OCI-LY1 (cell line): Measurements from ENCODE around the gene CIAO3.

Experiments
- EZH2 ChIP-seq: fragments of 200-600 bp; sonication (generic), shearing (Covaris generic); IDR thresholded peaks from 2 replicates; pipeline ENCODE4 v1.8.0; 2017; ENCODE audit warnings: borderline replicate concordance, mixed run types, mild to moderate bottlenecking, antibody characterized with exemption, low read length, moderate library complexity, mixed read lengths
- TF ChIP-seq, protein P1 (sequence below): fragments of 200-600 bp; sonication (generic), shearing (Covaris generic); IDR thresholded peaks from 2 replicates; pipeline ENCODE4 v1.5.1; 2017; ENCODE audit warnings: mild to moderate bottlenecking, antibody characterized with exemption, low read length, moderate library complexity, mixed read lengths

DNA sequence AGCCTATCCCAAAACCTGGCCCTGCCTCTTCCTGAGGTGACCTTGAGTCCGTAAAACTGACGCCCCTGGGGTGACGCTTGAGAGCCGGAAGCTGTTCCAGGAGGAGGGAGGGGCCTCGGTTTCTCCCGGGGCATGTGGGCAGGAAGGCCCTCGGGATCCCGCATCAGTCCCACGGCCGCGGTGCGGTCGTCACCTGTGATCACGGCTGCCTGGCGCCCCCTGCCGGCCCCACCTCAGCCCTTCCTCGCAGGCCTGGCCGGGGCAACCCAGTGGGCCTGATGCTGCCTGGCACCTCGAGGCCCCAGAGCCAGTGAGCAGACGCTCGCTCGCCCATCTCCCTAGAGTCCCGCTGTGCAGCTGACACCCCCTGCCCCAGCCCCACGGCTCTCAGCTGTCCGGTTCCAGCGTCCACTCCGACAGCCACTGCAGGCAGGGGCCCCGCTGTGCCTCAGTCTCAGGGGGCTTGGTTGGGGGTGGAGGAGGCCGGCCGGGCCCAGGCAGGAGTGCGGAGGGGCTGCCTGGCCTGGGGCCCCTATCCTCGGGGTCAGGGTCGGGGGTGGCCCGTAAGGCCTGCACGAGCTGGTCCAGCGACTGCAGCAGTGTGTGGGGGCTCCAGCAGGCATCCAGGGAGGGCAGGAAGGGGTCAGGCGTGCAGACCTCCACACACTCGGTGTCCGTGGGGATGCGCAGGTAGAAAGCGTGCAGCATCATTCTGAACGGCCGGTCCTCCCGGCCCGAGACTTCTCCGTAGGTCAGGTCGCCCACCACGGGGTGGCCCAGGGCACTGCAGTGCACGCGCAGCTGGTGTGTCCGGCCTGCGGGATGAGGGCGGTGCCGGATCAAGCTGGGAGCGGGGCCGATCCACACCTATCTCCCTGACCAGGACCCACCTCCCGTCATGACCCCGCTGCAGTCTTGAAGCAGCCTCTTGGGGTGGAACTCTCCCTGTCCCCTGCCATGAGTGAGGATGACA lies 45.1 kb upstream of the CIAO3 start:
- TF ChIP-seq, protein P1, sequence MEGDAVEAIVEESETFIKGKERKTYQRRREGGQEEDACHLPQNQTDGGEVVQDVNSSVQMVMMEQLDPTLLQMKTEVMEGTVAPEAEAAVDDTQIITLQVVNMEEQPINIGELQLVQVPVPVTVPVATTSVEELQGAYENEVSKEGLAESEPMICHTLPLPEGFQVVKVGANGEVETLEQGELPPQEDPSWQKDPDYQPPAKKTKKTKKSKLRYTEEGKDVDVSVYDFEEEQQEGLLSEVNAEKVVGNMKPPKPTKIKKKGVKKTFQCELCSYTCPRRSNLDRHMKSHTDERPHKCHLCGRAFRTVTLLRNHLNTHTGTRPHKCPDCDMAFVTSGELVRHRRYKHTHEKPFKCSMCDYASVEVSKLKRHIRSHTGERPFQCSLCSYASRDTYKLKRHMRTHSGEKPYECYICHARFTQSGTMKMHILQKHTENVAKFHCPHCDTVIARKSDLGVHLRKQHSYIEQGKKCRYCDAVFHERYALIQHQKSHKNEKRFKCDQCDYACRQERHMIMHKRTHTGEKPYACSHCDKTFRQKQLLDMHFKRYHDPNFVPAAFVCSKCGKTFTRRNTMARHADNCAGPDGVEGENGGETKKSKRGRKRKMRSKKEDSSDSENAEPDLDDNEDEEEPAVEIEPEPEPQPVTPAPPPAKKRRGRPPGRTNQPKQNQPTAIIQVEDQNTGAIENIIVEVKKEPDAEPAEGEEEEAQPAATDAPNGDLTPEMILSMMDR: peak; percentile 74
- TF ChIP-seq EZH2: no peak
